ENCODE data around the gene SNX32. TPM values are rescaled to one million over a fixed set of nuclear protein-coding genes. Genes with fewer than 3 reads are reported as not detected.

SNX32 gene
- total and polyA plus RNA-seq, 9 of the 15 experiments (the other 6 are each of a cell fraction or from before 2014, with no cell fraction given) = 0.03 TPM; not detected in 7

DNA sequence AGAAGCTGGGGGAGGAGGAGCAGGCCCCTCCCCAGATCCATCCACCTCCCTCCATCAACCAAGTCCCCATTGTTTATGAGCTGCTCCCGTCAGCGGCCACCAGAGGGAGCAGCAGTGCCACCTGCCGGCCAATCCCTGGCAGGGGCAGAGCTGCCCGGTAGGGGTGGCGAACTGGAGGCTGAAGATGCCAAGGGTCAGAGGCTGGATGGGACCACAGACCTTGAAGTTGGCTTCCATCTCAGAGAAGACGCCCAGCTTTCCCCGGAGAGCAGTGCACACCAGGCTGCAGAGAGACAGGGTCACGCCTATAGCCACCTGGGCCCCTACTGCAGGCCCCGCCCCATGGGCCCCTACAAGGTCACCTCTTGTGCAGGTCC, 50.9 kb downstream of the SNX32 start (continued):
- TF ChIP-seq, protein P1, sequence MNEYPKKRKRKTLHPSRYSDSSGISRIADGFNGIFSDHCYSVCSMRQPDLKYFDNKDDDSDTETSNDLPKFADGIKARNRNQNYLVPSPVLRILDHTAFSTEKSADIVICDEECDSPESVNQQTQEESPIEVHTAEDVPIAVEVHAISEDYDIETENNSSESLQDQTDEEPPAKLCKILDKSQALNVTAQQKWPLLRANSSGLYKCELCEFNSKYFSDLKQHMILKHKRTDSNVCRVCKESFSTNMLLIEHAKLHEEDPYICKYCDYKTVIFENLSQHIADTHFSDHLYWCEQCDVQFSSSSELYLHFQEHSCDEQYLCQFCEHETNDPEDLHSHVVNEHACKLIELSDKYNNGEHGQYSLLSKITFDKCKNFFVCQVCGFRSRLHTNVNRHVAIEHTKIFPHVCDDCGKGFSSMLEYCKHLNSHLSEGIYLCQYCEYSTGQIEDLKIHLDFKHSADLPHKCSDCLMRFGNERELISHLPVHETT (CRISPR knock-in tag; conservative IDR thresholded peaks at IDR 0.05 in 1 of 2, IDR thresholded peaks at IDR 0.05 in 1 of 2) = 0 out of 4 replicates have a peak, but pooled peaks of 1 of the 2 experiments have one; percentile 43
- TF ChIP-seq SMAD1 (IDR thresholded peaks at IDR 0.05; ENCODE audit: low read depth, low read length, partially characterized antibody) (no peak), SUPT5H (IDR thresholded peaks at IDR 0.05) (no peak), KLF13 (tag; IDR thresholded peaks at IDR 0.05; ENCODE audit: borderline replicate concordance, low read depth) (no peak), PHTF2 (CRISPR knock-in tag; IDR thresholded peaks at IDR 0.05) (no peak), HDGF (IDR thresholded peaks at IDR 0.05) (peak; percentile 51; the same call in 1 of the 2 replicates), GTF2A2 (tag; IDR thresholded peaks at IDR 0.05) (no peak), NCOA1 (IDR thresholded peaks at IDR 0.05; ENCODE audit: low read depth) (no peak), DNMT1 (IDR thresholded peaks at IDR 0.05) (no peak), CTBP1 (IDR thresholded peaks at IDR 0.05; ENCODE audit: borderline replicate concordance) (peak; percentile 79), TCF3 (CRISPR knock-in tag; IDR thresholded peaks at IDR 0.05) (no peak), CBX1 (IDR thresholded peaks at IDR 0.05; ENCODE audit: low read depth) (no peak), HMG20B (CRISPR knock-in tag; IDR thresholded peaks at IDR 0.05) (no peak), NBN (IDR thresholded peaks at IDR 0.05; ENCODE audit: low read depth) (0 out of 2 replicates have a peak, but pooled peaks have one; percentile 44), CBFB (CRISPR knock-in tag; IDR thresholded peaks at IDR 0.05) (no peak), ZNF384 (IDR thresholded peaks at IDR 0.05; ENCODE audit: low read depth, low read length) (0 out of 2 replicates have a peak, but pooled peaks have one; percentile 13), ESRRA (IDR thresholded peaks at IDR 0.05; ENCODE audit: borderline replicate concordance, low read depth) (peak; percentile 67), SREBF2 (CRISPR knock-in tag; IDR thresholded peaks at IDR 0.05) (no peak), ZNF583 (CRISPR knock-in tag; IDR thresholded peaks at IDR 0.05) (no peak), RBM34 (IDR thresholded peaks at IDR 0.05; ENCODE audit: borderline replicate concordance, insufficient read depth, low read length) (no peak)
- TF ChIP-seq, protein P2, sequence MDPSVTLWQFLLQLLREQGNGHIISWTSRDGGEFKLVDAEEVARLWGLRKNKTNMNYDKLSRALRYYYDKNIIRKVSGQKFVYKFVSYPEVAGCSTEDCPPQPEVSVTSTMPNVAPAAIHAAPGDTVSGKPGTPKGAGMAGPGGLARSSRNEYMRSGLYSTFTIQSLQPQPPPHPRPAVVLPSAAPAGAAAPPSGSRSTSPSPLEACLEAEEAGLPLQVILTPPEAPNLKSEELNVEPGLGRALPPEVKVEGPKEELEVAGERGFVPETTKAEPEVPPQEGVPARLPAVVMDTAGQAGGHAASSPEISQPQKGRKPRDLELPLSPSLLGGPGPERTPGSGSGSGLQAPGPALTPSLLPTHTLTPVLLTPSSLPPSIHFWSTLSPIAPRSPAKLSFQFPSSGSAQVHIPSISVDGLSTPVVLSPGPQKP (CRISPR knock-in tag; IDR thresholded peaks at IDR 0.05) = no peak
- TF ChIP-seq, protein P3, sequence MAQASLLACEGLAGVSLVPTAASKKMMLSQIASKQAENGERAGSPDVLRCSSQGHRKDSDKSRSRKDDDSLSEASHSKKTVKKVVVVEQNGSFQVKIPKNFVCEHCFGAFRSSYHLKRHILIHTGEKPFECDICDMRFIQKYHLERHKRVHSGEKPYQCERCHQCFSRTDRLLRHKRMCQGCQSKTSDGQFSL (CRISPR knock-in tag; IDR thresholded peaks at IDR 0.05) = 0 out of 2 replicates have a peak, but pooled peaks have one; percentile 38
- TF ChIP-seq, protein P3 (tag; IDR thresholded peaks at IDR 0.05) = no peak
- TF ChIP-seq, protein P4, sequence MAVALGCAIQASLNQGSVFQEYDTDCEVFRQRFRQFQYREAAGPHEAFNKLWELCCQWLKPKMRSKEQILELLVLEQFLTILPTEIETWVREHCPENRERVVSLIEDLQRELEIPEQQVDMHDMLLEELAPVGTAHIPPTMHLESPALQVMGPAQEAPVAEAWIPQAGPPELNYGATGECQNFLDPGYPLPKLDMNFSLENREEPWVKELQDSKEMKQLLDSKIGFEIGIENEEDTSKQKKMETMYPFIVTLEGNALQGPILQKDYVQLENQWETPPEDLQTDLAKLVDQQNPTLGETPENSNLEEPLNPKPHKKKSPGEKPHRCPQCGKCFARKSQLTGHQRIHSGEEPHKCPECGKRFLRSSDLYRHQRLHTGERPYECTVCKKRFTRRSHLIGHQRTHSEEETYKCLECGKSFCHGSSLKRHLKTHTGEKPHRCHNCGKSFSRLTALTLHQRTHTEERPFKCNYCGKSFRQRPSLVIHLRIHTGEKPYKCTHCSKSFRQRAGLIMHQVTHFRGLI (CRISPR knock-in tag; IDR thresholded peaks at IDR 0.05) = no peak
- TF ChIP-seq, protein P5, sequence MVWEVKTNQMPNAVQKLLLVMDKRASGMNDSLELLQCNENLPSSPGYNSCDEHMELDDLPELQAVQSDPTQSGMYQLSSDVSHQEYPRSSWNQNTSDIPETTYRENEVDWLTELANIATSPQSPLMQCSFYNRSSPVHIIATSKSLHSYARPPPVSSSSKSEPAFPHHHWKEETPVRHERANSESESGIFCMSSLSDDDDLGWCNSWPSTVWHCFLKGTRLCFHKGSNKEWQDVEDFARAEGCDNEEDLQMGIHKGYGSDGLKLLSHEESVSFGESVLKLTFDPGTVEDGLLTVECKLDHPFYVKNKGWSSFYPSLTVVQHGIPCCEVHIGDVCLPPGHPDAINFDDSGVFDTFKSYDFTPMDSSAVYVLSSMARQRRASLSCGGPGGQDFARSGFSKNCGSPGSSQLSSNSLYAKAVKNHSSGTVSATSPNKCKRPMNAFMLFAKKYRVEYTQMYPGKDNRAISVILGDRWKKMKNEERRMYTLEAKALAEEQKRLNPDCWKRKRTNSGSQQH (CRISPR knock-in tag; IDR thresholded peaks at IDR 0.05) = no peak
